Stimulated activated CD4-positive, alpha-beta T cell treated with anti-CD3 and anti-CD28 coated beads, Interleukin-12 subunit alpha, Interleukin-12 subunit beta, amount 100 ng/mL, for 4 hours (primary cell): ENCODE results near the gene GRAMD4.

ENCODE experiments used
- DNase-seq: peaks from one replicate; pipeline ENCODE4 v3.0.0-alpha.2; 2020

Gene GRAMD4

GRCh38 chr22:46657996-46658947, 38.1 kb downstream of the GRAMD4 start:
- no peak for DNase-seq

DNA sequence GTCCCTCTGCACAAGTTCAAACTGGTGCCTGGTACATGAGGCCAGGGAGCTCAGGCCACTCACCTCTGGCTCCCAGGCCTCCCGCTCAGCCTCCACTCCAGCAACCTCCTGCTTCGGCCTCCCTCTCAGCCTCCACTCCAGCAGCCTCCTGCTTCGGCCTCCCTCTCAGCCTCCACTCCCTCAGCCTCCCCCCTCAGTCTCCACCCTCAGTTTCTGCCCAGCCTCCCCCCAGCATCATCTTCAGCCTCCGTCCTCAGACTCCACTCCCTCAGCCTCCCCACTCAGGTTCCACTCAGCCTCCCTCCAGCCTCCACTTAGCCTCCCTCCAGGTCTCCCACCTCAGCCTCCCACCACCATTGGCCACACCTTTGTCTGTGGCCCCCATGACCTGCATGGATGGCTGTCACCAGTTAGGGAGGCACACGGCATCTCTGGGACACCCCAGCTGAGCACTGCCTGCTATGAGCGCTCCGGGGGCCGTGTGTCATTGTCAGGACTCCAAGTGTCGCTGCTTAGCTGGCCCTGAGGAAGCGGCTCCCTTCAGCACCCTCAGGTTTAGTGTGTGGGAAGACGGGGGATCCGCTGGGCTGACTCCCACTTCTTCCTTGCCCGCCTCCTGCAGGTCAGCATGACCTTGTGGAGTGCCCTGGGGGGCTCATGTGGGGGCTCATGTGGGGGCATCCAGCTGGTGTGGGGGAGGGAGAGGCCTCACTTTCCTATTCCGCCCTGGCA, 39.0 kb downstream of the GRAMD4 start:
- DNase-seq, result no peak

- DNase-seq, result no peak
Observed at GRCh38 chr22:46659791-46660186, 39.6 kb downstream of the GRAMD4 start.

- DNase-seq, result no peak
Observed at GRCh38 chr22:46660604-46661201, 40.5 kb downstream of the GRAMD4 start.

- peak; percentile 44 for DNase-seq
Observed at GRCh38 chr22:46661221-46661851, 41.1 kb downstream of the GRAMD4 start.

- no peak for DNase-seq
Observed at GRCh38 chr22:46662226-46662625, 42.0 kb downstream of the GRAMD4 start.

DNA sequence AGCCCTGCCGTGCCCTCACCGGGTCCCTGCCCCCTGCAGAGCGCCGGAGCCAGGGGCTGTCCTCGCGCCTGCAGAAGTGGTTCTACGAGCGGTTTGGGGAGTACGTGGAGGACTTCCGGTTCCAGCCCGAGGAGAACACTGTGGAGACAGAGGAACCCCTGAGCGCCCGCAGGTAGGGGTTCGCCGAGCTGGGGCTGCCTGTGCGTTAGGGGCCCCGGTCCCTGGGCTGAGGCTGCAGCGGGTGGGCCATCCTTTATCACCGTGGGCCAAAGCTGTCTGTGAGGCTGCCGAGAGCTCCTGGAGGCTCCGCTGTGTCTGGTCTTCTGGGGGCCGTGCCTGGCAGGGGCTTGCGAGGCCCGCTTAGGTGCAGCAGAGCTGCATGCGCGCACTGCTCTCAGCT, 42.8 kb downstream of the GRAMD4 start:
- no peak for DNase-seq

DNA sequence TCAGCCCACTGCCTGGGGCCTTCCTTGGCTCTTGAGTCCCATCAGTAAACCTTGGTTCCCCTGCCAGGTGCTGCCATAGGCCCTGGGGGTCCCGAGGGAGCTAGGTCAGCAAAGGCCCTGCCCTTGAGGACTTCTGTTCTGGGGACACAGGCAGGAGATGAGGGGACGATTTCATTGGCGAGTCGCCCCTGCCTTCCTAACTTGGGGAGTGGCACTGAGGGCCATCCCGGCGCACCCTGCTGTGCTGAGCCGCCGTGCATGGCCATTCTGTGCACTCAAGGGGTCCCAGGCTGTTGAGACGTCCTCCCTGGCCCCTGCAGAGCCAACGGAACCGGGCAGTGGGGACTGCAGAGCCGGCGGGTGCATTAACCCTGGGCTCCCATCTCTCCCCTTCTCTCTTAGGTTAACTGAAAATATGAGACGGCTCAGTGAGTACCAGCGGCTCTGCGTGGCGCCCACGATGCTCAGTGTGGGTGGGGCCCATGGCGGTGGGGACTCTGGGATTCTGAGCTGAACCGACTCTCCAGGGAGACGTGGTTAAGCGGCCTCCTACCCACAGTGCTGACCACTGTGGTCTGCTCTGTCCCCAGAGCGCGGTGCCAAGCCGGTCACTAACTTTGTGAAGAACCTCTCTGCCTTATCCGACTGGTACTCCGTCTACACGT, 43.4 kb downstream of the GRAMD4 start:
- no peak for DNase-seq

DNA sequence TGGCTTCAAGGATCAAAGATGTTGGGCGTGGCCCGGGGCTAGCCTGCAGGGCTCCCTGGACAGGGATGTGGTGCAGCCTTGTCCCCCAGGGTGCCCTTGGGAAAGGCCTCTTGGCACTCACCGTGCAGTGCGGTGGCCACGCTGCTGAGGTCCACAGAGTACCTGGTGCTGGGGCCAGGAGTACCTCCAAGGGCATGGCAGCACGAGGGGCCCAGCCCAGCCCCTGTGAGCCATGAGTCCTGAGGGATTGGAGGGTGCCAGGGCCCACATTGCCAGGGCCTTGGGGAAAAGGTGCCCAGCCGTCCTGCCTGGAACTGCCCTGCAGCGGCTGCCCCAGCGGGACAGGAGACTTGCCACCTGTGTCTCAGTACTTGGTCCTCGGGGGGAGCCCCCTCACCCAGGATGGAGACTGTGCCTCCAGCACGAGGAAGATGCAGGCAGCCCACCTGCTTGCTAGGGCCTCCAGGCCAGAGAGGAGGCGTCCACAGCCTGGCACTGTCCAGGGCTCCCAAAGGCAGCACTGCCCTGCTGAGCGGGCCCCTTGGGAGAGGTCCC, 44.2 kb downstream of the GRAMD4 start:
- no peak for DNase-seq

DNA sequence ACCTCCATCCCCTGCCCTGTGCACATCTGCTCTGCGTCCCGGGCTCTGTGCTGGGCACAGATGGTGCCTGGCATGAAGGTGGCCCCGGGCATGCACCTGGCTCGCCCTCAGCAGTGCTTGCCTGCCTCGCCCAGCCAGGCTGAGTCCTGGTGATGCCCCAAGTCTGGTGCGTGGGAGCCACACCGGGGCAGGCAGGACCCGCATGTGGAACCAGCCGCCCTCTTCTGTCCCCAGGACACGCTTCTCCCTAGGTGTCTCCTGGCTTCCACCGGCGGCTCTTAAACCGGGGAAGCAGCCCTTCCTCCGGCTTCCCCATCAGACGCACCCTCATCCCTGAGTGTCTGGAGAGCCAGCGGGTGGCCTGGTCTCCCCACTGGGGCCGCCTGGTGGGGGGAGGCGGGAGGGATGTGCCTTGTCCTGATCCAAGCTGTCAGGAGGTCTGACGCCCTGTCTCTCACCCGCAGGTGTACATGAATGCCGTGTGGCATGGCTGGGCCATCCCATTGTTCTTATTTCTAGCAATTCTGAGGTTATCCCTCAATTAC, 45.0 kb downstream of the GRAMD4 start:
- no peak for DNase-seq

DNA sequence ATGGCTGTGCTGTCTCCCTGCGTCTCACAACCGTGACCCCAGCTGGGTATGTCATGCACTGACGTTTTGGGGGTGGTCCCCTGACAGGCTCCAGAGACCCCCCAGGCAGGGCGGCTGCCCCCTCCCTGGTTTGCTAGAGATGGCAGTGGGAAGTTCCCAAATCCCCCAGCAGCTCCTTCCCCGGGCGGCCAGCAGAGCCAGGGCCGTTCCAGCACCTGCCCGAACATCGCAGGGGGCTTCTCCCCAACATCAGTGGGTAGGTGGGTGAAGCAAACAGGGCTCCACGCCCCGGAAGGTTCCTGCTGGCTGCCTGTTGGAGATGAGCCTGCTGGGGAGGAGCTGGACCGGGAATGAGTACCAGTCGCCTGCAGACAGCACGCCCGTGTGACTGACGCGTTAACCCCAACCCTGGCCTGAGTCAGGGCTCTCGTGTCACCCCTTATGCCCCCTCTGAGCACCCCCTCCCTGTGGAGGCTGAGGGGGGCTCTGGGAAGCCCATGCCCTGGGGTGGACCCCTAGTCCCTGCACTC, 45.6 kb downstream of the GRAMD4 start:
- DNase-seq, result no peak

- no peak for DNase-seq
Observed at GRCh38 chr22:46666577-46667244, 46.5 kb downstream of the GRAMD4 start.

- DNase-seq, result no peak
Observed at GRCh38 chr22:46667245-46667623, 47.0 kb downstream of the GRAMD4 start.

DNA sequence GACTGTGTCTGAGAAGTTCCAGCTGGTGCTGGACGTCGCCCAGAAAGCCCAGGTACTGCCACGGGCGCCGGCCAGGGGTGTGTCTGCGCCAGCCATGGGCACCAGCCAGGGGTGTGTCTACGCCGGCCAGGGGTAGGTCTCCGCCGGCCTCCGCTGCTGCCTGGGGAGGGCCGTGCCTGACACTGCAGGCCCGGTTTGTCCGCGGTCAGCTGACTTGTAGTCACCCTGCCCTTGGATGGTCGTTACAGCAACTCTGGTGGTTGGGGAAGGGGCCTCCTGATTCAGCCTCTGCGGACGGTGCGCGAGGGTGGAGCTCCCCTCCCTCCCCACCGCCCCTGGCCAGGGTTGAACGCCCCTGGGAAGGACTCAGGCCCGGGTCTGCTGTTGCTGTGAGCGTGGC, 47.9 kb downstream of the GRAMD4 start:
- no peak for DNase-seq

DNA sequence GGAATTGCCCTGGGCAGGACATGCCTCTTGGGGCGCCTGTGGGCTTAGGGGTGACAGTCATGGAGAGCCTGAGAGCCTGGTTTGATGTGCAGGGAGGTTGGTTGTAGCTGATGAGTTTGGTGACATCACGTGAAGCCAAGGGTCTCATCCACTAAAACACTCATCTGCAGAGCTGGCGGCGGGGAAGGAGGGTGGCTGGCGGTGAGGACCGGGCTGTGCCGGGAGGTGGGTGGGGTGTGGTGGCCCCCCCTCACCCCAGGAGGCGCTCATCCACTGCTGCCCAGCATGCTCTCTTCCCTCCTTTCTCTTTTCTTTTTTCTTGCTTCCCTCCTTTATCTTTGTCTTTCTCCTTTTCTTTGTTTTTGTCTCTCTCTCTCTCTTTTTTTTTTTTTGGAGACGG, 49.0 kb downstream of the GRAMD4 start:
- DNase-seq, result no peak

- DNase-seq, result no peak
Observed at GRCh38 chr22:46671824-46672432, 51.7 kb downstream of the GRAMD4 start.

GRCh38 chr22:46672731-46673130, 52.5 kb downstream of the GRAMD4 start:
- DNase-seq, result no peak

GRCh38 chr22:46673205-46673604, 53.0 kb downstream of the GRAMD4 start:
- DNase-seq, result no peak

GRCh38 chr22:46673662-46674236, 53.6 kb downstream of the GRAMD4 start:
- peak; percentile 40 for DNase-seq

- peak; percentile 94 for DNase-seq
Observed at GRCh38 chr22:46674367-46674781, 54.2 kb downstream of the GRAMD4 start.
